ENCODE measurements around the gene KAZN.
"Not testable (repeated sequence)": the region's sequence is repeated elsewhere in the genome, so short reads cannot be mapped to it uniquely, and the experiment has no call there.

Gene KAZN

GRCh38 chr1:14962407-14962806, 363.9 kb downstream of the KAZN start:
- DNase-seq, result no peak

DNA sequence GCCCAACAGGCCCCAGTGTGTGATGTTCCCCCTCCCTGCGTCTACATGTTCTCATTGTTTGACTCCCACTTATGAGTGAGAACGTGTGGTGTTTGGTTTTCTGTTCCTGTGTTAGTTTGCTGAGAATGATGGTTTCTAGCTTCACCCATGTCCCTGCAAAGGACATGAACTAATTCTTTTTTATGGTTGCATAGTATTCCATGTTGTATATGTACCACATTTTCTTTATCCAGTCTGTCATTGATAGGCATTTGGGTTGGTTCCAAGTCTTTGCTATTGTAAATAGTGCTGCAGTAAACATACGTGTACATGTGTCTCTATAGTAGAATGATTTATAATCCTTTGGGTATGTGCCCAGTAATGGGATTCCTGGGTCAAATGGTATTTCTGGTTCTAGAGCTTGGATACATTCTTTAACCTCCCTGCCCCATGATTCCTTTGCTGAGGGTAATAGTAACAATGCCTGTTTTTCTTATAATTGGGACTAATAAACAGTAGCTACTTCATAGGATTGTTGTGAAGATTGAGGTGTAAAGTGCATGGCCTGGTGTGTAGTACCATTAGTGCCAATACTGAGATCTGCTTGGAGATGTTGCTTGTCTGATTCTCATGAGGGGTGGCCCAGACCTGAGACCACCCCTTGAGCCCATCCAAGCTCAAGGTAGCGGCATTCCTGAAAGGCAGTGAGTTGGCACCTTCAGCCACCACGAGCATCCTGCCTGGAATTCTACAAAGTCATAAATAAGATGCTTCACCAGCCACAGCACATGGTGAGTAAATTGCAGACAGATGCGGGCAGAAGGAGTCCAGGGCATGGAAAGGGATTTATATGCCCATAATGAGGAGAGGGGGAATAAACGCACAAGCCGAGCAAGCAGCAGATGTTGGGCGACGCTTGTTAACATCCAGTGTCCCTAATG, 365.6 kb downstream of the KAZN start:
- DNase-seq, result not testable (repeated sequence)

DNA sequence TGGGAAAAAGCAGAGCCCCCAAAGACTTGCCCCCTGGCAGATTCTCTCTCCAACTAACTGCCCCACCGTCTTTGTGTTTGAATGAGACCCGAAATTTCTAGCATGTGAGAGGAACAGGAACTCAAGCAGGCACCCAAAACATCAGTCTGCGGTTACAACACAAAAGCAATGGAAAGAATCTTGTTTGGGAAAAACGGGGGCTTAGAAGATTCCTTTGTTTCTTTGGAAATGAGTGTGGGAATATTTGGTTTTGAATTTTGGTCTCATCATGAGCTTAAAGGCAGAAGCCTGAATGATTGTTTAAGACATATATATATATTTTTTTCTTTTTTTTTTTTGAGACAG, 366.2 kb downstream of the KAZN start:
- no peak for DNase-seq

DNA sequence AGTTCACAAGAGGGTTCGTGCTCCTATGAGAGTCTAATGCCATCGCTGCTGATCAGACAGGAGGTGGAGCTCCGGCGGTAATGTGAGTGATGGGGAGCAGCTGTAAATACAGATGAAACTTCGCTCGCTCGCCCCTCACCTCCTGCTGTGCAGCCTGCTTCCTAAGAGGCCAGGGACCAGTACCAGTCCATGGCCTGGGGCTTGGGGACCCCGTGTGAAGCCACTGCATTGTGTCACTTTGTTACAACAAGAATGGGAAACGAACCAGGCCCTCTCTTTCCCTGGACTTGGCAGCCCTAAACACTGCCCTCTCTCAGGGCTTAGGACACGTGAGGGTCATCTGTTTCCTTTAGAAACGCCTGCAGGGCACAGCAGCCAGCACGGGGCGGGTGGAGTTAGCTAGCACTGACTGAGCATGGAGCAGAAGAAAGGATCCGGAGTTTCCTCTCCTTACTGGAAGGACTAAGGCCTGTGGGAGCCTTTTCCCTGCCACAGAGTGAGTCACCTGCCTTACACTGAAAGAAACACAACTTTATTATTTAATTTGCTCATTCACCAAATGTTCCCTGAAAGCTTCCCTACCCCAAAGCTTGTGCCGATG, 369.9 kb downstream of the KAZN start:
- no peak for DNase-seq

GRCh38 chr1:14969006-14969405, 370.5 kb downstream of the KAZN start:
- DNase-seq, result peak; percentile 65

DNA sequence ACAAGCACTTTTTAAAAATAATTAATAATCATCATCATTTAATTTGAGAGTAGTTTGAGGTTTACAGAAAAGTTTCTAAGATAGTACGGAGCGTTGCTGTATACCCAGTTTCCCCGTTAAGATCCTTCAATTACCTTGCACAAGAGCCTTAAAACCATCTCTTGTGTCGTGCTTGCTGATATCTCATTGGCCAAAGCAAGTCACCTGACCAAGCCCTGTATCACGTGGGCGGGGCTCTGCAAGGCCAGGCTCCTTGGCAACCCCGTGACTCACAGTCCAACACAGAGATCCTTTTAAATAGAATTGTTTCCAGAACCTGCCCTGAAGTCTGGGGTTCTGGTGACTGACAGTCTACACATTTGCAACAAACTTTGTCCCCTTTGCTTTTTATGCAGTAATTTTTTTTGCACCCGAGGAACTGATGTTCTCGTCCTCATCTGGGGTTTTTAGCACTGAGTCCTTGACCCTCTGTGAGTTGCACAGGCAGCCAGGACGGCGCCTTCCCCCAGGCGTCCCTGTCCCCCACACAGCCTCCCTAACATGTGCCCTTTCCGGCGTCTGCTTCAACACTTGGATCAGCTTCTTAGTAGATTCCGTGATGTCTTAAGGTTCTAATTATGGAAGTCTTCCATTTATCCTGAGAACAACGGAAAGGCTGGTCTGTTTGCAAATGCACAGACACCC, 371.8 kb downstream of the KAZN start:
- peak; percentile 21 for DNase-seq

- no peak for DNase-seq
These were observed 372.3 kb downstream of the KAZN start for GRCh38 chr1:14970799-14971141.

- no peak for DNase-seq
These were observed 372.7 kb downstream of the KAZN start for GRCh38 chr1:14971221-14971620.

DNA sequence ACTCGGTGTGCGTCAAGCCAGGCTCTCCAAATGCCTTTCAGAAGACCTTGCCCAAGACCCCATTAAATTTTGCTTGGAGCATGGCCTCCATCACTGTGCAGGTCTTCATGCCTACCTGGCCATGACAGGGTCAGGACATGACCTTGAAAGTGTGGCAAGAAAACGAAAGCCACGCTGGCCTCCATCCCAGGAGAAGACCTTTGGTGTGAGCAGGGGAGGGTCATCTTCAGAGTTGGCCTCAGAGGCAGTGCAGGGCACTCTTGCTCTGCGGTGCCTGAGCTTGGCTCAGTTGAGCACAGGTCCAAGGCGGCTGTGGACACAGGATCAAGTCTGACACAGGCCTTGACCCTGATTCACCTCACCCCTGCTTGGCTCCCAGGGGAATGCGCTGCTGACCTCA, 373.6 kb downstream of the KAZN start:
- DNase-seq, result no peak

GRCh38 chr1:14973773-14974172, 375.3 kb downstream of the KAZN start:
- DNase-seq, result no peak

GRCh38 chr1:14974361-14974760, 375.9 kb downstream of the KAZN start:
- no peak for DNase-seq

DNA sequence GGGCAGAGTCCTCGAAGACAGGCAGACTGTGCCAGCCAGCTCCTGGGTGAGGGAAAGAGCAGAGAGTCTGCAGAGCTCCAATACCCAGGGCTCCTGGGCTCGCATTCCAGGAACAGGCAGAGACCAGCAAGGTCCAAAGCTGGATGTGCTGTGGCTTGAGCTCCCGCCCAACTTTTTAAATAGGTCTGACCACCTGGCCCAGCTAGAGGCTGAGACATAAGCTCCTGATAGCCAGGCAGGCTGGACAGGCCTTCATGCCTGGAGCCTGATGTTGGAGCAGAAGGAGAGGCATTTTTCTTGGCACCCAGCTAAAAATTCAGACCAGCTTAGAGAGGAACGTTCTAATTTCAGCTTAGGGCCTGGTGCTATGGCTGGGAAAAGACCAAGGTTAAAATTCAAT, 376.6 kb downstream of the KAZN start:
- no peak for DNase-seq

GRCh38 chr1:14976256-14976655, 377.8 kb downstream of the KAZN start:
- DNase-seq, result no peak

- no peak for DNase-seq
These were observed 378.9 kb downstream of the KAZN start for GRCh38 chr1:14977338-14977931.

- DNase-seq, result no peak
These were observed 382.2 kb downstream of the KAZN start for GRCh38 chr1:14980621-14981218.

DNA sequence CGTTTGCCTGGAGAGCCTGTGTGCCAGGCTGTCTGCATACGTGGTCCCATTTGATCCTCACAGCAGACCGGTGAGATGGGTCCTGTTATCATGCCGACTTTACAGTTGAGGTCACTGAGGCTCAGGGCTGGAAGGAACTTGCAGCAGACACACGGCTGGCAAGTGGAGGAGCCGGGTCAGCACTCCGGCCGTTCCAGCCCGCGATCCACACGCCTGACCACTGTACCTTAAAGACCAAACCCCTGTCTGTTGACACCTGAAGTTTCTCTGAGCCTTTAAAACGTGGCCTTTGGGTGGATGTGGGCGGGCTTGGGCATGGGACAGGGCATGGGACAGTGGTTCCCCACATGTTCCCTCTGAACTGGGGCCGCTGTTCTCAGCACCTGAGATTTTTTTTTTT, 383.5 kb downstream of the KAZN start:
- DNase-seq, result no peak

GRCh38 chr1:14983277-14983676, 384.8 kb downstream of the KAZN start:
- DNase-seq, result no peak

DNA sequence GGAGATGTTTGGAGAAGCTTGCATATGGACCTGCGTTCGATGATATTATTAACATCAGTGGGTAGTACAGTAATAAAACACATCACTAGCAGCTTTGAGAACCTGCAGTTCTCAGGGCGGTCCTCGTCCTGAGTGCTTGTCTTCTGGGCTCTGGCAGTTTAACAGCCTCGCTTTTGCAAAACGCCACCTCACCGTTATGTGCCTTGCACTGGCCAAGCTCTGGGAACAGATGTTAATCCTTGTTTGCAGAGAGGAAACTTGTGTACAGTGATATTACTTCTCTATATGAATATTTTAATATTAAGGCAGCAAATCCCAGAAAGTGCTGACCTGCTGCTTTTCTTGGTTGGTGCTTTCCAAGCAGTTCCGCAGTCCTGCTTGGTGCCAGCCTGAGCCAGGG, 387.7 kb downstream of the KAZN start:
- no peak for DNase-seq

DNA sequence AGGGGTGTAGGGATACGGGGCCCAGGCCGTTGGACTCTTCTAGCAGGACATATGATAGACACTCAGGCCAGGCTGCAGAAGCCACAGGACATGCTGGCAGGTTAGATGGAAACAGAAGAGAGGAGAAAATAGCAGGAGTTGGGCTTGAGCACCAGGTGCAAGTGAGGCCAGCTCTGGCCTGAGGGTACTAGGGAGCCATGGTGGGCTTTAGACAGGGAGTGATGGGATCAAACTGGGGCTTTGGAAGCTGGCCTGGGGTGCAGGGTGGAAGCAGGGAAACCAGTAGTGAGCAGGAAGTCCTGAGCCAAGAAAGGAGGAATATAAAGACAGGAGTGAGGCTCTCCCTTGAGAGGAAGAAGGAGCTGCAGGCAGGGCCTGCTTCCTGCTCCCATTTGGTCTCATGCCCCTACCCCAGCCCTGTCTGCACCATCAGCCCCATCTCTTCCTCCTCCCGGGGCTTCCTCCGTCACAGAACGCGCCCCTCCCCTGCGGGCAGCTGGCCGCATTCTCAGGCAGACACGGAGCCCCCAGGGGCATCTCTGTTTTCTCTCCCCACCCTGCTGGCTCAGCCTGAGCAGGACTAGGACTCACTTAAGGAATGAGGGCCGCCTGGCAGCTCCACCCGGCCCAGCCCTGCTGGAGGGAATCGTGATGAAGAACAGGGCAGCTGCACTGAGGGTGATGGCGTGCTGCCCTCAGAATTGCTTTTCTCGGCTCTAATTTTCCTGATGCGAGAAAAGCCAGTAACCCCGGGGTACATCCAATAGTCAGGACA, 389.5 kb downstream of the KAZN start:
- no peak for DNase-seq

- no peak for DNase-seq
These were observed 390.2 kb downstream of the KAZN start for GRCh38 chr1:14988636-14989035.

GRCh38 chr1:14989931-14990728, 391.6 kb downstream of the KAZN start:
- DNase-seq, result no peak

DNA sequence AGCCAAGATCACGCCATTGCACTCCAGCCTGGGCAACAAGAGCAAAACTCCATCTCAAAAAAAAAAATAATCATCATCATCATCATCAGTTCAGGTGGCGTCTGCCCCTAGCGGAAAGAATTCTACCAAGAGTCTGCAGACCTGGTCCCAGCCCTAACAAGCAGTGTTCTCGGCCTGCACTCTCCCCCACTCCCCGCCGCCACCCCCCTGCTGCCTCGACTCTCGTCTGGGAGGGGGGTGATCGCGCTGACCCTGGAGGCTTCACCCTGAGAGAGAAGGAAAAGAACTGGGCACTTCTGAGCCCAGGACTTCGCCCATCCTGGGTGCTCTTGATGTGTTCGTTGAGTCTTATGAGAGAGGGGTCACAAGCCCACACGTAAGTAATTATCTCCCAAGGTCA, 394.9 kb downstream of the KAZN start:
- DNase-seq, result no peak

Data from activated CD4-positive, alpha-beta T cell treated with anti-CD3 and anti-CD28 coated beads, Interleukin-10, Interleukin-2, amounts not matched to agents 100 ng/mL and 50 ng/mL, durations not matched to agents 16 hours and 8 hours (primary cell).